ENCODE measurements around the gene RFPL3. TPM values are rescaled to one million over a fixed set of nuclear protein-coding genes. Genes with fewer than 3 reads are reported as not detected.

RFPL3 gene
- total RNA-seq, 2 donors from 2014 or later: 1.7 TPM; not detected in 1

DNA sequence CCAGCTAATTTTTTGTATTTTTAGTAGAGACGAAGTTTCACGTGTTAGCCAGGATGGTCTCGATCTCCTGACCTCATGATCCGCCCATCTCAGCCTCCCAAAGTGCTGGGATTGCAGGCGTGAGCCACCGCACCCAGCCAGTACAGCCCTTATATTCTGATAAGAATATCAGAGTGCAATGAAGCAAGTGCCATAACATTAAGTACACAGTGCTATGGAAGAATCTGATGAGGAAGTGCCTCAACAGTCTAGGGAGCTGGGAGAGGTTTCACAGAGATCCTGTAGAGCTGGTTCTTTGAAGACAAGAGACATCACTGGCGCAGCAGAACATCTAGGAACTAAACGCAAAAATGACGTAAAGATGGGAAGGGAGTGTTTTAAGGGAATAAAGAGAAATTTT is 52.3 kb downstream of the RFPL3 start:
- peaks cover 0 to 8% of the 10 kb centered on the region in 2 donors for H3K36me3 ChIP-seq
- no peaks in the 10 kb centered on the region for H3K27me3 ChIP-seq (replicated peaks; ENCODE audit: insufficient read depth)
- H3K9me3 ChIP-seq: no peaks in the 10 kb centered on the region
- peaks cover 2% of the 10 kb centered on the region for H3K4me1 ChIP-seq (replicated peaks)
- H3K4me3 ChIP-seq: no peak overlapping the region
- no peak overlapping the region for H3K27ac ChIP-seq
- no peak for DNase-seq (ENCODE audit: low spot score)
- no peak for TF ChIP-seq POLR2AphosphoS5 (IDR thresholded peaks at IDR 0.05)
- TF ChIP-seq, protein P1, sequence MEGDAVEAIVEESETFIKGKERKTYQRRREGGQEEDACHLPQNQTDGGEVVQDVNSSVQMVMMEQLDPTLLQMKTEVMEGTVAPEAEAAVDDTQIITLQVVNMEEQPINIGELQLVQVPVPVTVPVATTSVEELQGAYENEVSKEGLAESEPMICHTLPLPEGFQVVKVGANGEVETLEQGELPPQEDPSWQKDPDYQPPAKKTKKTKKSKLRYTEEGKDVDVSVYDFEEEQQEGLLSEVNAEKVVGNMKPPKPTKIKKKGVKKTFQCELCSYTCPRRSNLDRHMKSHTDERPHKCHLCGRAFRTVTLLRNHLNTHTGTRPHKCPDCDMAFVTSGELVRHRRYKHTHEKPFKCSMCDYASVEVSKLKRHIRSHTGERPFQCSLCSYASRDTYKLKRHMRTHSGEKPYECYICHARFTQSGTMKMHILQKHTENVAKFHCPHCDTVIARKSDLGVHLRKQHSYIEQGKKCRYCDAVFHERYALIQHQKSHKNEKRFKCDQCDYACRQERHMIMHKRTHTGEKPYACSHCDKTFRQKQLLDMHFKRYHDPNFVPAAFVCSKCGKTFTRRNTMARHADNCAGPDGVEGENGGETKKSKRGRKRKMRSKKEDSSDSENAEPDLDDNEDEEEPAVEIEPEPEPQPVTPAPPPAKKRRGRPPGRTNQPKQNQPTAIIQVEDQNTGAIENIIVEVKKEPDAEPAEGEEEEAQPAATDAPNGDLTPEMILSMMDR (IDR thresholded peaks at IDR 0.05): no peak
- no peak for TF ChIP-seq POLR2A (IDR thresholded peaks at IDR 0.05)
- WGBS: 82% methylated on average over 9 of the region's 9 CpGs
- intact Hi-C loops (cut with DNase I): loop anchor here (5.0 kb wide), 1 partner anchor 62 kb away; the partner anchor contains the start of gene FBXO7

DNA sequence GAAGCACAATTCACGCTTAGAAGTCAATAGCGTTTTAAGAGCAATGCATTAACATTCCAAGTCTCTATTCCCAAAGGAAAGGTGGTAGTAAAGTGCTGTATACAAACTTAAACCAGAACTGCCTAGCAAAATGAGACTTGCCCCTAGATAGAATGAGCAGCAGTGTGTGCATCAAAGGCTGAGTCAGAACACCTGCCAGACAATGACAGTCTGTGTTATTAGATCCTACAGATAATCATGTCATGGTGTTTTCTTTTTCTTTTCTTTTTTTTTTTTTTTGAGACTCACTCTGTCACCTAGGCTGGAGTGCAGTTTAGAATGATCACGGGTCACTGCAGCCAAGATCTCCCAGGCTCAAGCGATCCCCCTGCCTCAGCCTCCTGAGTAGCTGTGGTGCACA is 52.8 kb downstream of the RFPL3 start:
- H3K36me3 ChIP-seq: peaks cover 0 to 8% of the 10 kb centered on the region in 2 donors
- H3K27me3 ChIP-seq (replicated peaks; ENCODE audit: insufficient read depth): no peaks in the 10 kb centered on the region
- intact Hi-C loops (cut with DNase I): loop anchor here (5.0 kb wide), 1 partner anchor 62 kb away; the partner anchor contains the start of gene FBXO7
- H3K9me3 ChIP-seq: no peaks in the 10 kb centered on the region
- no peak for DNase-seq (ENCODE audit: low spot score)
- no peak overlapping the region for H3K27ac ChIP-seq
- 48% methylated on average over 4 of the region's 4 CpGs for WGBS
- H3K4me3 ChIP-seq: peak overlapping the region in 1 of 2 donors; percentile 64
- peaks cover 2% of the 10 kb centered on the region for H3K4me1 ChIP-seq (replicated peaks)
- TF ChIP-seq POLR2A (IDR thresholded peaks at IDR 0.05): no peak
- TF ChIP-seq, protein P1 (IDR thresholded peaks at IDR 0.05): no peak
- no peak for TF ChIP-seq POLR2AphosphoS5 (IDR thresholded peaks at IDR 0.05)

Small RNA genes within 50 kb of the gene (small RNA-seq; reads per million reads assigned to genes)
- gene AL021937.2 (0 reads per million in 2 donors), gene IGLVIVOR22-2 (0 reads per million in 2 donors), gene RF02171 (0 reads per million in 2 donors), gene RF02172 (0 reads per million in 2 donors)

Other genes with a start within 250 kb of the RFPL3 start
- 1 to 10 TPM in 1 of 2 donors, not detected in 1; 1.4 TPM for gene C22orf42, start 198.6 kb upstream of the RFPL3 start, total RNA-seq
- gene RFPL2, start 152.8 kb upstream of the RFPL3 start, total RNA-seq: 10 to 100 TPM; 22.1 to 23.7 TPM
- under 1 TPM in 1 of 2 donors, not detected in 1; 0.23 TPM for gene SLC5A4, start 102.5 kb upstream of the RFPL3 start, total RNA-seq
- gene RTCB, start 54.4 kb downstream of the RFPL3 start, total RNA-seq: 10 to 100 TPM; 52.1 to 87.5 TPM
- gene BPIFC, start 106.6 kb downstream of the RFPL3 start, total RNA-seq: not detected
- 100 to 1,000 TPM in 1 of 2 donors, 10 to 100 TPM in 1; 82.8 to 128 TPM for gene FBXO7, start 116.9 kb downstream of the RFPL3 start, total RNA-seq